NCI-H524 (cell line): Measurements from ENCODE around the gene SPDEF.

Experiments used
- DNase-seq, 2 experiments: peaks; one replicate each; lab custom pipeline; 2025; lab: John Stamatoyannopoulos, UW

Gene SPDEF

DNA sequence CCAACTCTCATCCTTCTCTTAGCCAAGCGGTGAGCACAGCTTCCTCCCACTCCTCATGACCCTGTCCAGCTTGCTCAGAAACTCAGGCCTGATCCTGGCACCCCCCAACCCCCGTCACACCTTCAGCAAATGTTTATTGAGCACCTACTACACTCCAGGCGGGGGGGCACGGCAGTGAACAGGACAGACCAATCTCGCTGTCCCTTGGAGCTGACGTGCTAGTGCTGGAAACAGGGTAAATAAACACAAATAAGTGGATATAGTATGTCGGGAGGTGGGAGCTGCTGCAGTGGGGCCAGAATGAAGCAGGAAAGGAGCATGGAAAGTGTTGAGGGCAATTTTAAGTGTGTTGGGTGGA lies 7.4 kb upstream of the SPDEF start:
- DNase-seq: no peak

DNA sequence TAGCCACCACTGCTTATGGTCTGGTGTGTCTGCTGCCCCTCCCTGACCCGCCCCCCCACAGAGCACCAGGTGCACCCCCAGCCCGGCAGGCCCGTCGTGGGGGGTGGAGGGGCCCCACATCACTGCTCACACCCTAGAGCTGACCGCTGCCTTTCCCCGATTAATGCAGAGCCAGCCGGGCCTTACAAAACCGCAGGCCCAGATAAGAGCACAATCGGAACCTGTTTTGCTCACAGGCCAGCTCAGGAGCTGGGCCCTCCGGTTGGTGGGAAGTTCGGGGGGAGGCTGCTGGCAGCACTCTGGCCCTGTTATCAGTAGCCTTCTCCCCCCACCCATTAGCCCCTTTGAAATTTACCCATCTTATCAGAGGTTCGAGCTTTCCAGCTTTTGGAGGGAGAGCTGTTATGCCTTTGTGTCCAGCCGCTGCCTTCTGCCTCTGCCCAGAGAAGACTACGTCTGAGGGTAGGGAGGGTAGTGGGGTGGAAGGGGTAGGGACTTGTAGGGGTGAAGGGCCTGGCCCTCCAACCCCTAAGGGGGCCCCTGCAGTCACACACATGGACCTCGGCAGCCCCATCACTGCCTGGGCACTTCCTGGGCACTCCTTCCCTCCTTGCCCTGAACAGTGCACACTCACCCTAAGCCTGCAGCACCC lies 6.9 kb upstream of the SPDEF start:
- DNase-seq: no peak

GRCh38 chr6:34562350-34562749 lies 6.2 kb upstream of the SPDEF start:
- no peak for DNase-seq

GRCh38 chr6:34561227-34561530 lies 5.0 kb upstream of the SPDEF start:
- no peak for DNase-seq

GRCh38 chr6:34560366-34561226 lies 4.5 kb upstream of the SPDEF start:
- DNase-seq: peak; percentile 26 to 64

DNA sequence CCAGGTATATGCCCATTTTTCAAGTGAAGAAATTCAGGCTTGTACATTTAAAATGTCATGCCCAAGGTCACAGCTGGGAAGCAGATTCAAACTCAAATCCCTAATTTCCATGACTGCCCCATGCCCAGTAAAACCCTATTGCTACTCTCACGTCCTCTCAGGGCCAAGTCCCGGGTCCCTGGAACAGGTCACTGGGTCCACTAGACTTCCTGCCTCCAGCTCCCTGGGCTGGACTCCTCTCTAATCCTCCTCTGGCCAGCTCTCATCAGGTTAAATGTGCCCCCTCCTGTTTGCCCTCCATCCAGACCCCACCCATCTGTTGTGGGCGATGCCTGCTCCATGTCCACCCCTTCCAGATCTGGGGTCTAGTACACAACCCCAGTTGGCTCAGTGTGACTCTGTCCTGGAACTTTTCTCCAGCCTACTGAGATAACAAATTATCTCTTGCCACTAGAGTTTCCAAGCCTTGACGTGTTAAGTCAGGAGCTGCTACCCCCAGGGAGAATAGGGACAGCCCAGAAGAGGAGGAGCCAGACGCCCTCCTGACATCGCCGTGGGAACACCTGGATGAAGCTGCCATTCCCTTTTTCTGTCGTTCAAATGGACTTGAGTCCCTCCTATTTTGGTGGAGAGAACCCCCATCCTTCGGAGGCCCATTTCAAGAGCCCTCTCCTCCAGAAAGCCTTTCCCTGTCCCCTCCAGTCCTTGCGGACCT lies 3.7 kb upstream of the SPDEF start:
- DNase-seq: no peak

- DNase-seq: no peak
Observed at GRCh38 chr6:34558172-34558714, 2.1 kb upstream of the SPDEF start.

GRCh38 chr6:34557228-34557627 lies 1.1 kb upstream of the SPDEF start:
- DNase-seq: no peak

DNA sequence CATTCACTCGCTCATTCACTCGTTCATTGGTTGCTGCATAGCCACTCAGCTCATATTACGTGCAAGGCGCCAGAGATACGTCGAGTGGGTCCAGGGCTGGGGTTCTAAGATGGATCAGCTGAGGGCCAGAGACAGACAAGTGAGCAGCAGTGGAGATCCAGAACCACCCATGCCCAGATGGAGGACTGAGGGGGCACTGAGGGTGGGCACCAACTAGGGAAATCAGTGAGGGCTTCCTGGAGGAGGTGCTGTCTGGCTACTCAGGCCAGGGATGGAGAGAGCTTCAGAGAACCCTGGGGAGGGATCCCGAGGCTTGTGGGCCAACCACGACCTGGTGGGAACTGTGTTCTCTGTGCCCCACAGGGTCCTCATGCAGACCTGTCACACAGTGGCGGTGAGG lies 364 bp upstream of the SPDEF start:
- no peak for DNase-seq

GRCh38 chr6:34555328-34555727 lies 801 bp downstream of the SPDEF start:
- no peak for DNase-seq

GRCh38 chr6:34555007-34555322 lies 1.2 kb downstream of the SPDEF start:
- DNase-seq: no peak

GRCh38 chr6:34554291-34555006 lies 1.7 kb downstream of the SPDEF start:
- DNase-seq: no peak

DNA sequence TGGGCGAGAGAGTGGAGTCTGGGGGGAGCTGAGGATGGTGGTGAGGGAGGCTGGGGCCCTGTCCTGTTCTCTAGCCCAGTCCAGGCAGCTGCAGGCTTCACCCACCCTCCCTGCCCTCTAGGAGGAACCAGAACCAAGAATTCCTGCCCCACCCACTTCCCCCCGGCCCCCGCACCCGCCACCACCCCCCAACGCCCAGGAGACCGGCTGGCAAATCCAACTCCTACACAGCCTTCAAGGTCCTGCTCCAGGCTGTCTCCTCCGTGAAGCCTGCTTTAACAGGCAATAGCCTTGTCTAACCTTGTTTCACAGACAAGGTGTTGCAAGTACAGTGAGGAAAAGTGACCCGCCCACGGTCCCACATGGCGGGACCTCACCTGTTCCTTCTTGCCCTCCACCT lies 2.4 kb downstream of the SPDEF start:
- no peak for DNase-seq

- no peak for DNase-seq
Observed at GRCh38 chr6:34553146-34553545, 3.0 kb downstream of the SPDEF start.

DNA sequence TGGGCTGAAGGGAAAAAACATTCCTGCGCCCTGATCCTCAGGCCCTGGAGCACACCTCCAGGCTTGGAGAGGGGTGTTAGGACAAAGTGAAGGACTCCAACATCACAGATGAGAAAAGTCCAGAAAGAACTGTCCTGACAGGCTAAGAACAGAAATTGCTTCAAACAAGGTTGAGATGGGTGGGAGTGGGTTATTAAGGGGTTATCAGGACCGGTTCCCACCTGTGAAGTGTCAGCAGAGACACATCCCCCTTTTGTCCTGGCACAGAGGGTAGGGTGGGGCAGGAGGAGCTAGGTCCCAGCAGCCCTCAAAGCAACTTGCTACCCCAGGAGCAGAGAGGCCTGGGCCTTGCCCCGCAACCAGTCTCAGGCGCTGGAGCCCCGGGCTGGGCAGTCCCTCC lies 3.5 kb downstream of the SPDEF start:
- no peak for DNase-seq

DNA sequence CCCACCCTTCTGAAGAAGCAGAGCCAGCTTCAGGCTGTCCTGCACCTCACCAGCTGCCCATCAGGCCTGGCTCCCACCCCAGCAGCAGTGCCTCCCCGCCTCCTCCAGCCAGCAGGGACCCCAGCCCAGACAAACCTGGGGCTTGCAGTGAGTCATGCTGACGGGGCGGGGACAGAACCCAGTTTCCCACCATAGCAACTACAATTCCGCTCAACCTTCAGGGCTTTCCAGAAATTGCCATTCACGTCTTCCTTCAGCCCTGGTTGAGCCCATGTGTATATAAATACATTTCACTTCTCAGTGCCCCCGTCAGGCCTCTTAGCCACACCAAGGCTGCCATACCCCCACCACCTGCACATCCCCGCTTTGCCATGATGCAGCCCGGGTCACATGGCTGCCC lies 4.4 kb downstream of the SPDEF start:
- DNase-seq: no peak

GRCh38 chr6:34549804-34550202 lies 6.3 kb downstream of the SPDEF start:
- DNase-seq: no peak

DNA sequence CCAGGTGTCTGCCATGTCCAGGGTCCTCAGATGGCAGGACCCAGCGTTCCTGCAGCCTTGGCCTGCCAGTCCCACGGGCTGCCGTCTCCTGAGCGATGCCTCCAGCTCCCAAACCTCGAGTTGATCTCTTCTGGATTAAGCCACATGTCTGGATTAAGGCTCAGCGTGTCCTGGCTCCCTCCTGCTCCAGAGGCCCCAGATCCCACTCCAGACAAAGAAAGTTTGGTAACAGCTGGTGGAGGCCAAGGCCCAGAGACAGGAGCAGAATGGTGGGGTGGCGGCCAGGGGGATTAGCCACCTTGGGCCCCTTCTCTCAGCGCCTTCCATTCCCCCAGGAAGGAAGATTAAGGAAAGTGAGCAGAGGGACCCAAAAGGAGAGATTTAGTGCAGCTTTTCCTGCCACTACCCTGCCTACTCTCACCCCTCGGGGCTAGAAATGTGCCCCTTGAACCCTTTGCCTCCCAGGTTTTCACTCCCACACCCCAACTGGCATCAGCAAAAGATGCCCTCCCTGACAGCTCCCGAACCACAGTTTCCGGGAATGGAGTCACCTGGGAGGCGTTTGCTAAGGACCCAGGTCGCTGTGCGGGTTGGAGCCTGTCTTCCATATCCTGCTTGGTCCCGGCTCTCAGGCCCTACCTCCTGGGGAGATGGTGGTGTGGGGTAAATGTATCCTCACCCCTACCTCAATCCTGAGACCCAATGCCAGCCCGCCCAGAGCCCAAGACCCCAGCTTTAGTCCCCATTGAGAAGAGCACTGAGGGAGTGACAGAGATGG lies 6.9 kb downstream of the SPDEF start:
- peak; percentile 75 to 91 for DNase-seq

DNA sequence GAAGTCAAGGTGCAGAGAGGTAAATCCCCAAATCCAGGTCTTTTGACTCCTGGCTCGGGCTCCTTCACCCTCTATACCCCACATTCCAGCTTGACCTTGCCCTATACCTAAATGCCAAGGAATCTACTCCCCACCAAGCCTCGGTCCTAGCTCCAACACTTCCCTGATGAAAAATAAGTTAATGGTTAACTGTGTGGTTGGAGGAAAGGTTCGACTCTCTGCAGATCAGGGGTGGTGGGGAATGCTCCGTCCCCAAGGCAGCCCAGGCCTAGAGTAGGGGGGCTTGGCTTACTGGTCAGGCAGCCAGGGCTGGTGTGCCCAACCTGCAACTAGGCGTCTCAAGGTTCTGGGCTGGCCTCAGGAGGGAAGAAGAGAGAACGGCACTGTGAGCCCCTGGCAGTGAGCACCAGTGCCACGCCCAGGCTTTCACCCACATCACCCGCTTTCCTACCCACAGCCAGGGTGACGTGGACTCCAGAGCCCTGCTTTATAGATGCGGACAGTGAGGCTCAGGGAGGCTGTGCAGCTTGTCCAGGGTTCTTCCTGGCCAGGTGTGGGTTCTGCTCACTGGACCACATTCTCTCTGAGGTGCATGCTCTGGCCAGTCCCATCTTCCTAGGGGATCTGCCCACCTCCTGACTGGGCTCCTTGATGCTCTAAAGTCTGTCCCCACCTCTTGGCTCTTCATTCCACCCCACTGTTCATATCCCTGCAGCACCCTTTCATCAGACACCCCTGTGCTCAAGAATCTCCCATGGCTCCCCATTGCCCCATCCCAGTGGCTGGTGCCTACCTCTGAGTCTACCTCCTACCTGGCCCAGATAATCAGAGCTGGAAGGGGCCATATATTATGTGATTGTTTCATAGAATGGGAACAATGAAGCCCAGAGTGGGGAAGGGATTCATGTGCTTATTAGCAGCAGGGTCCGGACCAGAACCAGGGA lies 8.2 kb downstream of the SPDEF start:
- DNase-seq: no peak

GRCh38 chr6:34546551-34547321 lies 9.4 kb downstream of the SPDEF start:
- DNase-seq: peak; percentile 51 to 81
